ENCODE measurements around the gene CIDEC. TPM values are rescaled to one million over a fixed set of nuclear protein-coding genes. Genes with fewer than 3 reads are reported as not detected.

CIDEC gene
- total RNA-seq, 4 donors from 2014 or later, result 2.8 to 23.7 (median 9.0) TPM

DNA sequence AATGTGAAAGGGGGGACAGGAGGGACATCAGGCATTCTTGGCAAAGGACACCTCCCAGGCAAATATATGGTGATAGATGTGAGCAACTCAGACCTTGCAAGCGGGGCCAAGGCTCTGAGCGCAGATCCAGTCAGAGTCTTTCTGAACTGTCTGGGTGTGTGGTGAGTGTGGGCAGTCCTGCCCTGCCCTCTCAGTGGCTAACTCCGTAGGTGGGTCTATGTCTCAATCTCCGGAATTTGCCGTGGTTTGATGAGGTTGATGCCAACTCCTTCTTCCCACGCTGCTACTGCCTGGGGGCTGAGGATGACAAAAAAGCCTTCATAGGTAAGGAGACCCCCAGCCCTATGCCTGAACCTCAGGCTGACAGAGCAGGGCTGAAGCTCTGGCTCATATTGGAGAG, 62.6 kb downstream of the CIDEC start:
- 65 to 83% methylated on average over 6 of the region's 6 CpGs for WGBS, 2 donors
- intact Hi-C loops (cut with DNase I; ENCODE audit: low total_unique reads), result no loop called here
- no peak for TF ChIP-seq POLR2A (IDR thresholded peaks at IDR 0.05)
- TF ChIP-seq, protein P1, sequence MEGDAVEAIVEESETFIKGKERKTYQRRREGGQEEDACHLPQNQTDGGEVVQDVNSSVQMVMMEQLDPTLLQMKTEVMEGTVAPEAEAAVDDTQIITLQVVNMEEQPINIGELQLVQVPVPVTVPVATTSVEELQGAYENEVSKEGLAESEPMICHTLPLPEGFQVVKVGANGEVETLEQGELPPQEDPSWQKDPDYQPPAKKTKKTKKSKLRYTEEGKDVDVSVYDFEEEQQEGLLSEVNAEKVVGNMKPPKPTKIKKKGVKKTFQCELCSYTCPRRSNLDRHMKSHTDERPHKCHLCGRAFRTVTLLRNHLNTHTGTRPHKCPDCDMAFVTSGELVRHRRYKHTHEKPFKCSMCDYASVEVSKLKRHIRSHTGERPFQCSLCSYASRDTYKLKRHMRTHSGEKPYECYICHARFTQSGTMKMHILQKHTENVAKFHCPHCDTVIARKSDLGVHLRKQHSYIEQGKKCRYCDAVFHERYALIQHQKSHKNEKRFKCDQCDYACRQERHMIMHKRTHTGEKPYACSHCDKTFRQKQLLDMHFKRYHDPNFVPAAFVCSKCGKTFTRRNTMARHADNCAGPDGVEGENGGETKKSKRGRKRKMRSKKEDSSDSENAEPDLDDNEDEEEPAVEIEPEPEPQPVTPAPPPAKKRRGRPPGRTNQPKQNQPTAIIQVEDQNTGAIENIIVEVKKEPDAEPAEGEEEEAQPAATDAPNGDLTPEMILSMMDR (IDR thresholded peaks at IDR 0.05), result no peak
- H3K4me3 ChIP-seq (ENCODE audit: low read depth, poor library complexity, severe bottlenecking), result no peak overlapping the region
- no peak for DNase-seq (ENCODE audit: low spot score in 2 of 2)

Other genes starting within 250 kb of the CIDEC start
- 10 to 100 TPM; 27.5 to 39.4 (median 34.6) TPM for gene MTMR14, start 230.7 kb downstream of the CIDEC start, total RNA-seq
- 1 to 10 TPM in 2 of 4 donors, under 1 TPM in 2; 0.54 to 1.6 (median 1.1) TPM for gene CPNE9, start 176.4 kb downstream of the CIDEC start, total RNA-seq
- 10 to 100 TPM; 20.1 to 27.2 (median 22.5) TPM for gene BRPF1, start 148.5 kb downstream of the CIDEC start, total RNA-seq
- gene OGG1, start 130.3 kb downstream of the CIDEC start, total RNA-seq, result 10 to 100 TPM in 3 of 4 donors, 1 to 10 TPM in 1; 7.9 to 27.2 (median 17.4) TPM
- gene CAMK1, start 110.3 kb downstream of the CIDEC start, total RNA-seq, result 10 to 100 TPM in 1 of 4 donors, 1 to 10 TPM in 3; 3.1 to 10.1 (median 9.4) TPM
- 10 to 100 TPM; 42.1 to 53.2 (median 47.0) TPM for gene TADA3, start 87.8 kb downstream of the CIDEC start, total RNA-seq
- 100 to 1,000 TPM in 3 of 4 donors, 10 to 100 TPM in 1; 89.6 to 151 (median 107) TPM for gene ARPC4, start 87.2 kb downstream of the CIDEC start, total RNA-seq
- gene TTLL3, start 70.0 kb downstream of the CIDEC start, total RNA-seq, result 10 to 100 TPM; 34.9 to 93.9 (median 54.3) TPM
- 10 to 100 TPM; 44.4 to 57.1 (median 50.7) TPM for gene RPUSD3, start 36.2 kb downstream of the CIDEC start, total RNA-seq
- 10 to 100 TPM; 39.2 to 70.6 (median 51.0) TPM for gene JAGN1, start 10.4 kb upstream of the CIDEC start, total RNA-seq
- 100 to 1,000 TPM in 1 of 4 donors, 10 to 100 TPM in 3; 71.1 to 117 (median 81.1) TPM for gene IL17RE, start 22.6 kb upstream of the CIDEC start, total RNA-seq
- 100 to 1,000 TPM in 3 of 4 donors, 10 to 100 TPM in 1; 95.5 to 155 (median 113) TPM for gene IL17RC, start 36.8 kb upstream of the CIDEC start, total RNA-seq
- 10 to 100 TPM; 16.1 to 58.8 (median 28.3) TPM for gene CRELD1, start 53.6 kb upstream of the CIDEC start, total RNA-seq
- gene PRRT3, start 72.2 kb upstream of the CIDEC start, total RNA-seq, result 1 to 10 TPM; 3.2 to 6.4 (median 4.0) TPM
- 100 to 1,000 TPM; 101 to 108 (median 104) TPM for gene EMC3, start 106.6 kb upstream of the CIDEC start, total RNA-seq
- 1 to 10 TPM; 1.7 to 6.5 (median 3.1) TPM for gene FANCD2, start 146.2 kb upstream of the CIDEC start, total RNA-seq
- not detected for gene FANCD2OS, start 228.0 kb upstream of the CIDEC start, total RNA-seq
- 100 to 1,000 TPM in 2 of 4 donors, 10 to 100 TPM in 2; 48.0 to 111 (median 78.7) TPM for gene BRK1, start 235.4 kb upstream of the CIDEC start, total RNA-seq